SK-N-MC (cell line): ENCODE measurements around the gene ROMO1.

Experiments
- EZH2 ChIP-seq: fragments of 200-600 bp; sonication (generic); IDR thresholded peaks from one replicate; pipeline ENCODE4 v1.6.1; 2017; ENCODE audit warnings: antibody characterized with exemption
- FOXP2 ChIP-seq: optimal IDR thresholded peaks from 2 replicates; pipeline ENCODE3; 2011; ENCODE audit warnings: mild to moderate bottlenecking, moderate library complexity; ENCODE audit not compliant: insufficient read depth; ENCODE audit errors: extremely low read length, control extremely low read depth
- POLR2AphosphoS5 ChIP-seq: IDR thresholded peaks from 2 replicates; pipeline ENCODE4 v1.6.1; 2012; ENCODE audit warnings: mild to moderate bottlenecking, low read depth, low read length, borderline replicate concordance

- TF ChIP-seq POLR2AphosphoS5, result no peak; the same call in 1 of the 2 replicates
- no peak for TF ChIP-seq EZH2
- no peak for TF ChIP-seq FOXP2
Observed at GRCh38 chr20:35724321-35725230, 25.4 kb downstream of the ROMO1 start.
